Measurements from ENCODE around the gene POLD4. TPM values are rescaled to one million over a fixed set of nuclear protein-coding genes. Genes with fewer than 3 reads are reported as not detected.

The POLD4 gene
- total RNA-seq, 4 donors from 2014 or later: 29.2 to 127 (median 113) TPM

DNA sequence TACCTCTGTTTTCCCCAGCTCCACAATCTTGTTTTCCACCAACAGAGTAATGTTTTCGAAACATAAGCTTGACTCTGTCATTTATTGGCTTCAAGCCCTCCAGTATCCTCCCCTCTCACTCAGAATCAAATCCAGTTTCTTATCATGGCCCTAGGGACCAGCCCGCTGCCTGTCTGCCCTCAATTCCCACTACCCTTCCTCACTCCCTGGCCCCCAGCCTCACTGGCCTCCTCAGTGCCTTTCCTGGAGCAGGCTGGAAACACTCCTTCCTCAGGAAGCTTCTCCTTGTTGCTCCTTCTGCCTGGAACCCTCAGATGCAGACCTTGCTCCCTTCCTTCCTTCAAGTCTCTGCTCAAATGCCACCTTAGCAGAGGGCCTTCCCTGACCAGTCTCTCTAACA, 3.9 kb downstream of the POLD4 start:
- TF ChIP-seq, protein P1, sequence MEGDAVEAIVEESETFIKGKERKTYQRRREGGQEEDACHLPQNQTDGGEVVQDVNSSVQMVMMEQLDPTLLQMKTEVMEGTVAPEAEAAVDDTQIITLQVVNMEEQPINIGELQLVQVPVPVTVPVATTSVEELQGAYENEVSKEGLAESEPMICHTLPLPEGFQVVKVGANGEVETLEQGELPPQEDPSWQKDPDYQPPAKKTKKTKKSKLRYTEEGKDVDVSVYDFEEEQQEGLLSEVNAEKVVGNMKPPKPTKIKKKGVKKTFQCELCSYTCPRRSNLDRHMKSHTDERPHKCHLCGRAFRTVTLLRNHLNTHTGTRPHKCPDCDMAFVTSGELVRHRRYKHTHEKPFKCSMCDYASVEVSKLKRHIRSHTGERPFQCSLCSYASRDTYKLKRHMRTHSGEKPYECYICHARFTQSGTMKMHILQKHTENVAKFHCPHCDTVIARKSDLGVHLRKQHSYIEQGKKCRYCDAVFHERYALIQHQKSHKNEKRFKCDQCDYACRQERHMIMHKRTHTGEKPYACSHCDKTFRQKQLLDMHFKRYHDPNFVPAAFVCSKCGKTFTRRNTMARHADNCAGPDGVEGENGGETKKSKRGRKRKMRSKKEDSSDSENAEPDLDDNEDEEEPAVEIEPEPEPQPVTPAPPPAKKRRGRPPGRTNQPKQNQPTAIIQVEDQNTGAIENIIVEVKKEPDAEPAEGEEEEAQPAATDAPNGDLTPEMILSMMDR (IDR thresholded peaks at IDR 0.05; ENCODE audit: low read depth): no peak

DNA sequence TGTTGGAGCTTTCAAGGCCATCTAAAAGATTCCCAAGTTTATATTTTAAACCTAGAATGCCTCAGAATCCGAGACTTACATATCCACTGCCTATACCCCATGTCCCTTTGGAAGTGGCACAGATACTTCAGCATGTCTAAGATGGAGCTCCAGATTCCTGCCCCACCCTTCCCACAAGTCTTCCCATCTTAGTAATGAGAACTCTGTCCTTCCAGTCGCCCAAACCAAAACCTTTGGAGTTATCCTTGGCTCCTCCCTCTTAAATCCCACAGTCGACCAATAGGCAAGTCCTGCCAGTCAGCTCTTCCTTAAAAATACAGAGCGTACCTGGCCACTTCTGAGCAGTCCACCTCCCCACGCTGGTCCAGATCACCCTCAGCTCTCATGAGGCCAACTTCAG, 4.3 kb downstream of the POLD4 start:
- TF ChIP-seq, protein P1 (IDR thresholded peaks at IDR 0.05; ENCODE audit: low read depth): no peak

DNA sequence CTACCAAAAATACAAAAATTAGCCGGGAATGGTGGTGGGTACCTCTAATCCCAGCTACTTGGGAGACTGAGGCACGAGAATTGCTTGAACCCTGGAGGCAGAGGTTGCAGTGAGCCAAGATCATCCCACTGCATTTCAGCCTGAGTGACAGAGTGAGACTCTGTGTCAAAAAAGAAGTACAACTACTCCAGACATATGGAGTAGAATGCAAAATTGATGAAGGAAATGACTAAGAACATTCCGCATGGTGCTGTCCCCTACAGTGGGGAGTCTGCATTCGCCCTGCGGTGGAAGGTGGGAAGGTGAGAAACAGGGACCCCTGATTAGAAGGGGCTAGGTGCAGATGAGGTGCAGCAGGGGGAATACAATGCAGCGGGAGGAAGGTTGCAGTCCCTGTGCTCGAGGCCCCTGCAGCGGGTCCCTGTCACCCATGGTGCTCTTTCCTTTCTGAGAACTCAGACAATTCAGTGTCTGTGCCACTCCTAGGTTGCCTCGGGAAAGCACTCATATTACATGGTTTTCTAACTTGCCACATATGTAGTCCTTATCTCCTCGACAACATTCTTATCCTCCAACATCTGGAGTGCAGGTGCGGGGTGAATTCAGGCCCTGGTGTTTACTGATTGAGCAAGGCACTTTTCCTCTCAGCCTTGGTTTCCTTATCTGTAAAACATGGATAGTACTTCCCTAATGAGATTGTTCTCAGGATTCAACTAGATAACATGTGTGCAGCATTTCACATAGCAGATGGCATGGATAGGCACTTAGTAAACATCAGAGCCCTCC, 5.2 kb downstream of the POLD4 start:
- TF ChIP-seq, protein P1 (IDR thresholded peaks at IDR 0.05; ENCODE audit: low read depth): no peak

DNA sequence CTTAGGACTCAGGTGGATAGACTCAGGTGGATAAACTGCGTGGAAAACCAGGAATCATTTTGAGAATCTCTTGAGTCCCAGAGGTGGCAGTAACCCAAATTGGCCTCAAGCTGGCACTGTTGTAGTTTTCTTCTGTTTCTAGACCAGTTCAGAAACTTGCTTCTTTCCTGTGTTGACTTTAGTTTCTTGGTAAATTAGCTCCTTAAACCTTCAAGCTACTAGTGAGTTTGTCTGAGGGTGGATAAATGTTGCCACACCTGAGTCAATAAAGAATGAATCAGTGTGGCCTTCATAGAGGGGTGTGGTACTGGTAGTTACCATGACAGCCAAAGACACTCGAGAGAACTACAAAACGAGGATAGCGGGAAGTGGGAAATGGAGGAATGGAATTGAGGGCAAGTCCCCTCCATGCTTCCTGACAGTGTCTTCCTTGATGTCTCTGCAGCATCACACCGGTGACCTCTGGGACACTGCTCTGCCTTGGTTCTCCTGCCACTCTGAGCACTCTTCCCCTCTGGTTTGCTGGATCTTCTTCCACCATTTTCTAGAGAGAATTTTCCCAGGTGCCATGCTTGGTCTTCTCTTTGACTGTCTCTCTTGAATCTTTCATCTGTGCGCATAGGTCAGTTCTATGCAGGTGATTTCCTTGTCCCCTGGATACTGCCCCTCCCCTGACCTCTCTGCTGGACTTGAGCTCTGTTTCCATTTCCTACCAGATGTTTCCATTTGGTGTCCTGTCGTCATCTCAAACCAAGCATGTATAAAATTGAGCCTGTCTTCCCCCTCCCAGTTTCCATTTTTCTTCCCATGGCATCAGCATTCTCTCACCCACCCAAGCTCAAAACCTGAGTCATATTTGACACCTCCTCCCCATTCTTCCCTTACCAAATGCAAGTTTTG, 7.2 kb downstream of the POLD4 start:
- TF ChIP-seq, protein P1 (IDR thresholded peaks at IDR 0.05; ENCODE audit: low read depth): no peak

DNA sequence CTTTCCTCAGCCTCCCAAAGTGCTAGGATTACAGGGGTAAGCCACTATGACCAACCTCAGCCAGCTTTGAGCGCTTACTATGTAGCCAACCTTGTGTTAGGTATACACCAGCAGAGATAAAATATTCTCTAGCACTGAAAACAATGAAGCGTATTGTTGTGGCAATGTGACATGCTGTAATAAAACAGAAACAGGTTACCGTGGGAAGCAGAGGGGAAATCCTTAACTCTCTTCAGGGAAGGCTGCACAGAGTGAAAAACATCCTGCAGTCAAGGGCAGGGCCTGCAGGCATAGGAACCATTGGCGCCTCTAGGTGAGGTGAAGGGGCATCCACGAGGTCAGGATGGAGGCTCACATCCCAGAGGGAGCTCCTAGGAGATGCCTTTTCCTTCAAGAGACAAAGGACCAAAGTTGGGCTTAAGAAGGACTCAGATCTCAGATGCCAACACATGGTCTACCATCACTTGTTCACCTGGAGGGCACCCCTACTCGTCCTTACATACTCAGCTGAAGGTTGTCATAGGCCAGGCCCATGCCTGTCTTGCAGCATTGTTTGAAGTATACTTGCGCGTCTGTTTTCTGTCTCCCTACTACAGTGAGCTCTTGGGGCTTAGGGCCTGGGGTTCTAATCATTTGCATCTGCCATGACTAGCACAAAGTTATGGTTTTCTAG, 8.0 kb downstream of the POLD4 start:
- TF ChIP-seq, protein P1 (IDR thresholded peaks at IDR 0.05; ENCODE audit: low read depth): no peak

DNA sequence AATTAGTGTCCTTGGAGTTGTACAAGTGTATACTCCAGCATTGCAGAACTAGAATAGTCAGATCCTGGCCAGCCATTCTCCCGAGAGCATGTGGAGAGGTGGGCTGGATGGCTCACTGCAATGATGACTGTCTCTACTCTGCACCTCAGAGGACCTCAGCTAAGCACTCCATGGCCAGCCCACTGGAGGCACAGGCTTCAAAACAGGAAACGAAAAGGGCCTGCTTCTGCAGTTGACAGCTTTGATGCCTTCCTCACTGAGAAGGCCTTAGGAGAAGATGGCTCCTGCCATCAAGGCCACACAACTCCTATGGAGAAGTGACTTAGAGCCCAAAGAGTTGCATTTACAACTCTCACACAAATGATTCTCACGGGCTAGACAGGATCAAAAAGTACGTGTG, 9.1 kb downstream of the POLD4 start:
- TF ChIP-seq, protein P1 (IDR thresholded peaks at IDR 0.05; ENCODE audit: low read depth): no peak

DNA sequence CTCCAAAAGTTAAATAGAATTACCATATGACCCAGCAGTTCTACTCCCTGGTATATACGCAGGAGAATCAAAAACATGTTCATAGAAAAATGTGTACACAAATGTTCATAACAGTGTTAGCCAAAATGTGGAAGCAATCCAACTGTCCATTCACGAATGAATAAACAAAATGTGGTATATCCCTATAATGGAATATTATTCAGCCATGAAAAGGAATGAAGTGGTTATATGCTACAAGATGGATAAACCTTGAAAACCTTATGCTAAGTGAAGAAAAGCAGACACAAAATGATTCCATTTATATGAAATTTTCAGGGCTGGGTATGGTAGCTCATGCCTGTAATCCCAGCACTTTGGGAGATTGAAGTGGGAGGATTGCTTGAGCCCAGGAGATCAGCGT, 16.1 kb downstream of the POLD4 start:
- TF ChIP-seq, protein P1 (IDR thresholded peaks at IDR 0.05; ENCODE audit: low read depth): no peak

Data from subcutaneous adipose tissue (tissue), 4 donors.